ENCODE data around the gene GCGR. TPM values are rescaled to one million over a fixed set of nuclear protein-coding genes. Genes with fewer than 3 reads are reported as not detected.

The GCGR gene
- total and polyA plus RNA-seq, 2 of the 13 experiments (the other 11 are each of a cell fraction or from before 2014, with no cell fraction given): 0.04 to 0.13 TPM

GRCh38 chr17:81831957-81832607 lies 28.1 kb downstream of the GCGR start (continued):
- TF ChIP-seq GTF2F1 (IDR thresholded peaks at IDR 0.05; ENCODE audit: low read length) (no peak), ZNF138 (CRISPR knock-in tag; IDR thresholded peaks at IDR 0.05; ENCODE audit: low read depth) (no peak), TBL1XR1 (IDR thresholded peaks at IDR 0.05; ENCODE audit: borderline replicate concordance, low read length, partially characterized antibody) (no peak), KLF11 (CRISPR knock-in tag; IDR thresholded peaks at IDR 0.05) (no peak), HMGA1 (CRISPR knock-in tag; conservative IDR thresholded peaks at IDR 0.05) (no peak), ZC3H4 (CRISPR knock-in tag; IDR thresholded peaks at IDR 0.05; ENCODE audit: borderline replicate concordance) (no peak), SALL1 (CRISPR knock-in tag; IDR thresholded peaks at IDR 0.05) (no peak), CREB1 (IDR thresholded peaks at IDR 0.05) (peak; percentile 30; the same call in 1 of the 2 replicates), CREB1 (CRISPR knock-in tag; IDR thresholded peaks at IDR 0.05) (no peak), SMAD1 (CRISPR knock-in tag; IDR thresholded peaks at IDR 0.05; ENCODE audit: borderline replicate concordance, low read depth) (no peak; the same call in 1 of the 2 replicates), CBFB (CRISPR knock-in tag; IDR thresholded peaks at IDR 0.05) (no peak), TRIM22 (IDR thresholded peaks at IDR 0.05) (no peak), THAP11 (CRISPR knock-in tag; IDR thresholded peaks at IDR 0.05) (no peak), MYNN (CRISPR knock-in tag; IDR thresholded peaks at IDR 0.05; ENCODE audit: low read depth) (no peak), CSRNP2 (CRISPR knock-in tag; conservative IDR thresholded peaks at IDR 0.05; ENCODE audit: low read depth) (no peak), ZMYM2 (CRISPR knock-in tag; IDR thresholded peaks at IDR 0.05) (no peak), TCF12 (IDR thresholded peaks at IDR 0.05) (no peak), TCF12 (CRISPR knock-in tag; IDR thresholded peaks at IDR 0.05) (no peak), MTF2 (CRISPR knock-in tag; IDR thresholded peaks at IDR 0.05; ENCODE audit: borderline replicate concordance) (no peak), ZNF513 (CRISPR knock-in tag; conservative IDR thresholded peaks at IDR 0.05) (no peak)
- TF ChIP-seq, protein P1, sequence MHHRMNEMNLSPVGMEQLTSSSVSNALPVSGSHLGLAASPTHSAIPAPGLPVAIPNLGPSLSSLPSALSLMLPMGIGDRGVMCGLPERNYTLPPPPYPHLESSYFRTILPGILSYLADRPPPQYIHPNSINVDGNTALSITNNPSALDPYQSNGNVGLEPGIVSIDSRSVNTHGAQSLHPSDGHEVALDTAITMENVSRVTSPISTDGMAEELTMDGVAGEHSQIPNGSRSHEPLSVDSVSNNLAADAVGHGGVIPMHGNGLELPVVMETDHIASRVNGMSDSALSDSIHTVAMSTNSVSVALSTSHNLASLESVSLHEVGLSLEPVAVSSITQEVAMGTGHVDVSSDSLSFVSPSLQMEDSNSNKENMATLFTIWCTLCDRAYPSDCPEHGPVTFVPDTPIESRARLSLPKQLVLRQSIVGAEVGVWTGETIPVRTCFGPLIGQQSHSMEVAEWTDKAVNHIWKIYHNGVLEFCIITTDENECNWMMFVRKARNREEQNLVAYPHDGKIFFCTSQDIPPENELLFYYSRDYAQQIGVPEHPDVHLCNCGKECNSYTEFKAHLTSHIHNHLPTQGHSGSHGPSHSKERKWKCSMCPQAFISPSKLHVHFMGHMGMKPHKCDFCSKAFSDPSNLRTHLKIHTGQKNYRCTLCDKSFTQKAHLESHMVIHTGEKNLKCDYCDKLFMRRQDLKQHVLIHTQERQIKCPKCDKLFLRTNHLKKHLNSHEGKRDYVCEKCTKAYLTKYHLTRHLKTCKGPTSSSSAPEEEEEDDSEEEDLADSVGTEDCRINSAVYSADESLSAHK (CRISPR knock-in tag; IDR thresholded peaks at IDR 0.05; ENCODE audit: borderline replicate concordance): no peak
- TF ChIP-seq, protein P2, sequence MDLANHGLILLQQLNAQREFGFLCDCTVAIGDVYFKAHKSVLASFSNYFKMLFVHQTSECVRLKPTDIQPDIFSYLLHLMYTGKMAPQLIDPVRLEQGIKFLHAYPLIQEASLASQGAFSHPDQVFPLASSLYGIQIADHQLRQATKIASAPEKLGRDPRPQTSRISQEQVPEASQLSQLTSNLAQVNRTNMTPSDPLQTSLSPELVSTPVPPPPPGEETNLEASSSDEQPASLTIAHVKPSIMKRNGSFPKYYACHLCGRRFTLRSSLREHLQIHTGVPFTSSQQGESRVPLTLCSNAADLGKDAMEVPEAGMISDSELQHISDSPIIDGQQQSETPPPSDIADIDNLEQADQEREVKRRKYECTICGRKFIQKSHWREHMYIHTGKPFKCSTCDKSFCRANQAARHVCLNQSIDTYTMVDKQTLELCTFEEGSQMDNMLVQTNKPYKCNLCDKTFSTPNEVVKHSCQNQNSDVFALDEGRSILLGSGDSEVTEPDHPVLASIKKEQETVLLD (CRISPR knock-in tag; IDR thresholded peaks at IDR 0.05; ENCODE audit: low read depth): no peak

Data from HepG2 (cell line).